ENCODE results near the gene SETBP1.

- TF ChIP-seq, protein P1, sequence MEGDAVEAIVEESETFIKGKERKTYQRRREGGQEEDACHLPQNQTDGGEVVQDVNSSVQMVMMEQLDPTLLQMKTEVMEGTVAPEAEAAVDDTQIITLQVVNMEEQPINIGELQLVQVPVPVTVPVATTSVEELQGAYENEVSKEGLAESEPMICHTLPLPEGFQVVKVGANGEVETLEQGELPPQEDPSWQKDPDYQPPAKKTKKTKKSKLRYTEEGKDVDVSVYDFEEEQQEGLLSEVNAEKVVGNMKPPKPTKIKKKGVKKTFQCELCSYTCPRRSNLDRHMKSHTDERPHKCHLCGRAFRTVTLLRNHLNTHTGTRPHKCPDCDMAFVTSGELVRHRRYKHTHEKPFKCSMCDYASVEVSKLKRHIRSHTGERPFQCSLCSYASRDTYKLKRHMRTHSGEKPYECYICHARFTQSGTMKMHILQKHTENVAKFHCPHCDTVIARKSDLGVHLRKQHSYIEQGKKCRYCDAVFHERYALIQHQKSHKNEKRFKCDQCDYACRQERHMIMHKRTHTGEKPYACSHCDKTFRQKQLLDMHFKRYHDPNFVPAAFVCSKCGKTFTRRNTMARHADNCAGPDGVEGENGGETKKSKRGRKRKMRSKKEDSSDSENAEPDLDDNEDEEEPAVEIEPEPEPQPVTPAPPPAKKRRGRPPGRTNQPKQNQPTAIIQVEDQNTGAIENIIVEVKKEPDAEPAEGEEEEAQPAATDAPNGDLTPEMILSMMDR (conservative IDR thresholded peaks at IDR 0.05; ENCODE audit: low read depth, low read length), result no peak
- TF ChIP-seq EZH2 (IDR thresholded peaks at IDR 0.05; ENCODE audit: borderline replicate concordance, low read depth, low read length, poor library complexity, severe bottlenecking), result no peak
Measured at GRCh38 chr18:45046228-45046627, 365.5 kb downstream of the SETBP1 start.
